ENCODE results near the gene ARAP1.

DNA sequence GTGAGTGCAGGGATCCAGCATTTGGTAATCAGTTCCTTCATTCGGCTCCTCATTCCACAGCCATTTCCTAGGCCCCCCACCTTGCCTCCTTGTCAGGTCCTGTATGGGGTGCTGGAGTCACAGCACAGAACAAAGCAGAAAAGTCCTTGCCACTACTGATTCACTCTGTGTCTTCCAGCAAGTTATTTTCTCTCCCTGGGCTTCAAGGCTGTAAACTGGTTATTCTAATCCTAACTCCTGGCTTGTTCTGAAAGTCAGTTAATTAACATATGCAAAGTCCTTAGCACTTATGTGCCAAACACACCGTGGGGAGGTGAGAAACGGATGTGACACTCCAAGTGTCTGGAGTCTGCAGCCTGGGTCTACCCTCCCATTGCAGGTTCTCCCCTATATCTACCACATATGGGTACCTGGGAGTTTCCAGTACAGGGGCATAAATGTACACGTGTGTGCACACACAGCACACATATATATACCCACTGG is 47.4 kb downstream of the ARAP1 start:
- TF ChIP-seq, protein P1, sequence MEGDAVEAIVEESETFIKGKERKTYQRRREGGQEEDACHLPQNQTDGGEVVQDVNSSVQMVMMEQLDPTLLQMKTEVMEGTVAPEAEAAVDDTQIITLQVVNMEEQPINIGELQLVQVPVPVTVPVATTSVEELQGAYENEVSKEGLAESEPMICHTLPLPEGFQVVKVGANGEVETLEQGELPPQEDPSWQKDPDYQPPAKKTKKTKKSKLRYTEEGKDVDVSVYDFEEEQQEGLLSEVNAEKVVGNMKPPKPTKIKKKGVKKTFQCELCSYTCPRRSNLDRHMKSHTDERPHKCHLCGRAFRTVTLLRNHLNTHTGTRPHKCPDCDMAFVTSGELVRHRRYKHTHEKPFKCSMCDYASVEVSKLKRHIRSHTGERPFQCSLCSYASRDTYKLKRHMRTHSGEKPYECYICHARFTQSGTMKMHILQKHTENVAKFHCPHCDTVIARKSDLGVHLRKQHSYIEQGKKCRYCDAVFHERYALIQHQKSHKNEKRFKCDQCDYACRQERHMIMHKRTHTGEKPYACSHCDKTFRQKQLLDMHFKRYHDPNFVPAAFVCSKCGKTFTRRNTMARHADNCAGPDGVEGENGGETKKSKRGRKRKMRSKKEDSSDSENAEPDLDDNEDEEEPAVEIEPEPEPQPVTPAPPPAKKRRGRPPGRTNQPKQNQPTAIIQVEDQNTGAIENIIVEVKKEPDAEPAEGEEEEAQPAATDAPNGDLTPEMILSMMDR (conservative IDR thresholded peaks at IDR 0.05; ENCODE audit: low read depth, low read length): no peak
- TF ChIP-seq EZH2phosphoT487 (IDR thresholded peaks at IDR 0.05; ENCODE audit: borderline replicate concordance, low read length): no peak
- TF ChIP-seq EZH2 (IDR thresholded peaks at IDR 0.05; ENCODE audit: low read length, unreplicated experiment): no peak

Measured in PC-3 (cell line).